HG02981 (cell line): ENCODE measurements around the gene KCNQ1.

Experiments used
- ATAC-seq: cut with Tn5 transposase; IDR thresholded peaks from one replicate; pipeline ENCODE4 v1.9.1; 2021; ENCODE audit warnings: mild to moderate bottlenecking, moderate library complexity; ENCODE audit not compliant: unreplicated experiment

The KCNQ1 gene

GRCh38 chr11:2575591-2576051 is 130.8 kb downstream of the KCNQ1 start:
- ATAC-seq: no peak

GRCh38 chr11:2576111-2576510 is 131.3 kb downstream of the KCNQ1 start:
- ATAC-seq: no peak

- ATAC-seq: no peak
These were observed 131.7 kb downstream of the KCNQ1 start for GRCh38 chr11:2576549-2576948.

GRCh38 chr11:2577031-2577990 is 132.5 kb downstream of the KCNQ1 start:
- no peak for ATAC-seq

- no peak for ATAC-seq
These were observed 133.5 kb downstream of the KCNQ1 start for GRCh38 chr11:2577991-2578928.

GRCh38 chr11:2578929-2579270 is 134.1 kb downstream of the KCNQ1 start:
- ATAC-seq: no peak

GRCh38 chr11:2579315-2580060 is 134.7 kb downstream of the KCNQ1 start:
- ATAC-seq: no peak

- ATAC-seq: no peak
These were observed 135.2 kb downstream of the KCNQ1 start for GRCh38 chr11:2580061-2580421.

GRCh38 chr11:2580571-2581001 is 135.8 kb downstream of the KCNQ1 start:
- ATAC-seq: no peak

GRCh38 chr11:2581151-2581930 is 136.5 kb downstream of the KCNQ1 start:
- ATAC-seq: no peak

- no peak for ATAC-seq
These were observed 137.1 kb downstream of the KCNQ1 start for GRCh38 chr11:2581931-2582350.

- no peak for ATAC-seq
These were observed 137.6 kb downstream of the KCNQ1 start for GRCh38 chr11:2582351-2582945.

GRCh38 chr11:2582946-2583604 is 138.3 kb downstream of the KCNQ1 start:
- ATAC-seq: no peak

GRCh38 chr11:2583605-2583958 is 138.8 kb downstream of the KCNQ1 start:
- ATAC-seq: no peak

GRCh38 chr11:2584434-2584811 is 139.6 kb downstream of the KCNQ1 start:
- ATAC-seq: no peak

- no peak for ATAC-seq
These were observed 140.2 kb downstream of the KCNQ1 start for GRCh38 chr11:2584812-2585565.

GRCh38 chr11:2585566-2586086 is 140.8 kb downstream of the KCNQ1 start:
- ATAC-seq: no peak

GRCh38 chr11:2586087-2586792 is 141.4 kb downstream of the KCNQ1 start:
- ATAC-seq: no peak
